HFF-Myc (cell line): ENCODE measurements around the gene KCNQ1OT1.

Experiments
- DNase-seq: peaks from one replicate; pipeline ENCODE4 v3.0.0-alpha.2; 2011; ENCODE audit warnings: low read depth; ENCODE audit errors: extremely low read depth
- H3K4me3 ChIP-seq: replicated peaks from 2 replicates; pipeline ENCODE4 v1.5.1; 2011; ENCODE audit warnings: low read depth, mild to moderate bottlenecking, control low read depth, low read length
- TF ChIP-seq, protein P1 (sequence below): IDR thresholded peaks from 2 replicates; pipeline ENCODE4 v1.5.1; 2012; ENCODE audit warnings: mild to moderate bottlenecking, low read depth, low read length, control low read depth; ENCODE audit errors: missing control alignments

Gene KCNQ1OT1

DNA sequence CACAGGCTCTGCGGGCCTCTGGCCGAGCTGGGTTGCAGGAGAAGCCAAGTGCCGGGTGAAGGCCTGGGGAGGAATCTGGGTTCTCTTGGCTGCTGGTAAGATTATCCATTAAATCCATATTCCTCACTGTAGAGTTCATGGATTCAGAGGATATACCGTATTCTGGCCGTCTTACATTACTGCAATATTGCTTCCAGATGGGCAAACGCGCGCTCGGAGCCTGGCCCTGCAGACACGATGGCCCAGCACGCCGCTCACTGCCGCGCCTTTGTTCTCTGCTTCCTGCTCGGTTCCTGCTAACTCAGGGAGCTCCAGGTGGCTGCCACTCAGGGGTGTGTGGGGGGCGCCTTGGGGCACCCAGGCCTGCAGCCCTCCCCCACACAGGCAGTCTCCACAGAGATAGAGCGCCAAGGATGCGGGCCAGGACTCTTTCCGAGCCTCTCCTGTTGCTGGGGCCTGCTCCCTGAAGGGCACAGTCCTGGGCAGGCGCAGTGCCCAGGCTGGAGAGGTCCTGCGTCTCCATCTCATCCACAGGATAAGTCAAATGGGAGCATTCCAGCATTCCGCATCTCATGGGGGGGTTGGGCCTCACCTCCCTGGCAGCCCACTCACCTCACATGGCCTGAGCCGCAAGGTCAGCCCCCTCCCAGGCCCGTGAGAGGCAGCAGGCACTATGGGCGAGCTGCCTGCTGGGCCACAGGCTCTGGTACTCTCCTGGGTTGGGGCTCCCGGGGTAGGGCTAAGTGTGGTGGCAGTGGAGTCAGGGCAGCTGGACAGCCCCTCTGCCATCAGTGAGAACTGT, 14.1 kb upstream of the KCNQ1OT1 start:
- DNase-seq, result peak; percentile 32
- H3K4me3 ChIP-seq, result no peak overlapping the region
- TF ChIP-seq, protein P1, sequence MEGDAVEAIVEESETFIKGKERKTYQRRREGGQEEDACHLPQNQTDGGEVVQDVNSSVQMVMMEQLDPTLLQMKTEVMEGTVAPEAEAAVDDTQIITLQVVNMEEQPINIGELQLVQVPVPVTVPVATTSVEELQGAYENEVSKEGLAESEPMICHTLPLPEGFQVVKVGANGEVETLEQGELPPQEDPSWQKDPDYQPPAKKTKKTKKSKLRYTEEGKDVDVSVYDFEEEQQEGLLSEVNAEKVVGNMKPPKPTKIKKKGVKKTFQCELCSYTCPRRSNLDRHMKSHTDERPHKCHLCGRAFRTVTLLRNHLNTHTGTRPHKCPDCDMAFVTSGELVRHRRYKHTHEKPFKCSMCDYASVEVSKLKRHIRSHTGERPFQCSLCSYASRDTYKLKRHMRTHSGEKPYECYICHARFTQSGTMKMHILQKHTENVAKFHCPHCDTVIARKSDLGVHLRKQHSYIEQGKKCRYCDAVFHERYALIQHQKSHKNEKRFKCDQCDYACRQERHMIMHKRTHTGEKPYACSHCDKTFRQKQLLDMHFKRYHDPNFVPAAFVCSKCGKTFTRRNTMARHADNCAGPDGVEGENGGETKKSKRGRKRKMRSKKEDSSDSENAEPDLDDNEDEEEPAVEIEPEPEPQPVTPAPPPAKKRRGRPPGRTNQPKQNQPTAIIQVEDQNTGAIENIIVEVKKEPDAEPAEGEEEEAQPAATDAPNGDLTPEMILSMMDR, result no peak

DNA sequence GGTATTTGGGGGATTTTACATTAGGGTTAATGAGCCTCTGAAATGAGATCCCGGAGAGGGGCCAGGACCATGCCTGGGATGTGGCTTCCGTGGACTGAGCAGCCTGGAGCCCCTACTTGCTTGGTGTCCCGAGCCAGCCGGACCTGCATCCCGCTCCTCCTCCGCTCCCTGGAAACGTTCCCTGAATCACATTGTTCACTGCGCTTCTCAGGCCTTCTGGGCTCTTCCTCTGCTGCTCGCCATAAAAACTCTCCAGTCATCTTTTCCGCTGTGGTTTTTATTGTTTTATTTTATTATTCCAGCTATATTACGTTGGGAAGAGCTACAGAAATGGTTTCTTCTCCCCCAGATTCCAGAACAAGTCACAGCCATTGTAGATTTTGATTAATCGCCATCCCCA, 13.3 kb upstream of the KCNQ1OT1 start:
- no peak for DNase-seq
- TF ChIP-seq, protein P1, result no peak
- no peak overlapping the region for H3K4me3 ChIP-seq

DNA sequence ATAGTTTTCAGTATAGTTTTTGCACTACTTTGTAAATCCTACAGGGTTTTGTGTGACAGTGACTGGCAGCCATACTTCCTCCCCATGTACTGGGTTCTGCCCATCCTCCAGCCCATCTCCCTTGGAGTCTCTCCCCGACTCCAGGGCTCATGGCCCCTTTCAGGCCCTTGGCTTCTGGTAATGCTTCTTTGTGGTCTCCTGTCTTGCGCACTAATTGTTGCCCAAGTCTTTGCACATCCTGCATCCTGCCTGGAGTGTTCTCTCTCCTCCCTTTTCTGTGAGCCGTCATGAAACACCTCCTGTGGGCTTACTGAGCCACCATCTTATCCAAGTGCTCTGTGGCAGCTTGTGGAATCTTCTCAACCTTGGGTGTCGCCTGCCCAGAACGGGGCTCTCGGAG, 11.4 kb upstream of the KCNQ1OT1 start:
- TF ChIP-seq, protein P1, result no peak
- no peak for DNase-seq
- H3K4me3 ChIP-seq, result no peak overlapping the region

DNA sequence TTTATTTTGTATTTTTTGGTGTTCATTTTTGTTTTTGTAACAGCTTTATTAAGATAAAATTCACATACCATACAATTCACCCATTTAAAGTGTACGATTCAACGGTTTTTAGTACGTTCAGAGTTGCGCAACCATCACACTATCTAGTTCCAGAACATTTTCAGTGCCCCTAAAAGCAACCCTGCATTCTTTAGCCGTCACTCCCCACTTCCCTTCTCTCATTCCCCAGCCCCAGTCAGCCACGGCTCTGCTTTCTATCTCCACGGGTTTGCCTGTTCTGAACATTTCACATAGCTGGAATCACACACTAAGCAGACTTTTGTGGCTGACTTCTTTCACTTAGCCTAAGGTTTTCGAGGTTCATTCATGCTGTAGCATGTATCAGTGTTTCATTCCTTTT, 9.6 kb upstream of the KCNQ1OT1 start:
- DNase-seq, result no peak
- TF ChIP-seq, protein P1, result no peak
- H3K4me3 ChIP-seq, result no peak overlapping the region

DNA sequence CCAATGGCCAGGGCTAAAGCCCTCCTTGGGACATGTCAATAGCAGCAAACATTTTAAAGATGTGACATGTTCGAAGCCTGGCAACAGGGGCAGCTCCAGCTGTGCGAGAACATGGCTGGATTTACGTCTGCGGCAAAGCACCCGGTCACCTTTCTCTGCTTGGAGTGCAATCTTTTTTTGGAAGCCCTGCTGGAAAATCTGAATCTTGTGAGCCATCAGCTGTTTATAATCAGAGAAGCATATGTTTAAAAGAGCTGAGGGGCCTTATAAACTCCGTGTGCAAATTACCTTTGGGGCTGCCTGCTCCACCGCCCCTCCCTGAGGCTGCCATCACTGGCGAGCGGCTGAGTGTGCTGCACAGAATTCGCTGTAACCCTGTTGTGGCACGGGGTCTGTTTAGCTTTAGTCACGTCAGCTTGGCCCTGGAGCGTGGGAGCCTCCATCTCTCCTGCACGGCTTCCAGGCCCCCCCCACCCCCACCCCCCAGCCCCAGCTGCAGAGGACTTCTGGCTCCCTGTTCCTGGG, 9.0 kb upstream of the KCNQ1OT1 start:
- DNase-seq, result peak; percentile 24

DNA sequence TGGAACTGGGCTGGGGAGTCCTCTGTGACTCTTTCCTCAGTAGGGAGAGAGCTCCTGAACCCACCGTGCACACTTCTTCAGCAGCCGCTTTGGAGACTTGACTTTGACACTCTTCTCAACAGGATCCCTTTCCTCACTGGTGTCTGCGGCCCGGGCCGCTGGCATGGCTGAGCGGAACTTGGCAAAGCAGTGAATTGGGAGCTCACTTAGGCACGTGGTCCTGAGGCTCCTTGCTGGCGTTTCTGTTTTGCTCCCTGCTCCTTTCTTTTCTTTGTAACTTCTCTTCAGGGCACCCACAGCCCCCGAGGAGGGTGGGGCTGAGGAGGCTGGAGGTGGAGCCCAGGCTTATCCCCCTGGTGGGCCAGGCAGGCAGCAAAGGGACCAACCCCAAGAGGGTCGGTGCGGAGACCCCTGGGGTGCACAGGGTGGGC, 8.4 kb upstream of the KCNQ1OT1 start:
- no peak for DNase-seq
- no peak overlapping the region for H3K4me3 ChIP-seq
- TF ChIP-seq, protein P1, result no peak

More for the DNA sequence above, 9.0 kb upstream of the KCNQ1OT1 start:
- H3K4me3 ChIP-seq, result no peak overlapping the region
- TF ChIP-seq, protein P1, result no peak

DNA sequence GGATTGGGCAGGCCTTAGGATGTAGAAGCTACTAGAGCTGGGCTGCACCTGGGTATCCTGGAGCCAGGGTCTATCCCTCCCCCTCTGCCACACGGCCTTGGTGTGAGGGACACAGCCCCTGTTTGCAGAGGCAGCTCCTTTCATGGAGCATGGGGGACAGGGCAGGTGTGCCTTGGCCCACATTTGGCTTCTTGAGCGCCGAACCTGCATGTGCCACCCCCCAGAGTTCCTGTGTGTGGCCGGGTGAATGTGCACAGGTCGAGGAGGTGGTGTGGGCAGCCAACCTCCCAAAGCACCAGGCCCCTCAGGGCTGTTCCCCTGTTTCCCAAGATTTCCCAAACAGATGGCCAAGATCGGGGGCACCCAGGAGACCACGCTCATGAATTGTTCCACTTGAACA, 7.9 kb upstream of the KCNQ1OT1 start:
- H3K4me3 ChIP-seq, result no peak overlapping the region
- TF ChIP-seq, protein P1, result no peak
- DNase-seq, result no peak
